ENCODE results near the gene C1orf115. TPM values are rescaled to one million over a fixed set of nuclear protein-coding genes. Genes with fewer than 3 reads are reported as not detected.
A peak's percentile ranks its signal among the peaks of the same experiment; 100 is the strongest.
"Not testable (repeated sequence)": the region's sequence is repeated elsewhere in the genome, so short reads cannot be mapped to it uniquely, and the experiment has no call there.

Gene C1orf115
- total RNA-seq, 1 donor from 2014 or later: 124 TPM

DNA sequence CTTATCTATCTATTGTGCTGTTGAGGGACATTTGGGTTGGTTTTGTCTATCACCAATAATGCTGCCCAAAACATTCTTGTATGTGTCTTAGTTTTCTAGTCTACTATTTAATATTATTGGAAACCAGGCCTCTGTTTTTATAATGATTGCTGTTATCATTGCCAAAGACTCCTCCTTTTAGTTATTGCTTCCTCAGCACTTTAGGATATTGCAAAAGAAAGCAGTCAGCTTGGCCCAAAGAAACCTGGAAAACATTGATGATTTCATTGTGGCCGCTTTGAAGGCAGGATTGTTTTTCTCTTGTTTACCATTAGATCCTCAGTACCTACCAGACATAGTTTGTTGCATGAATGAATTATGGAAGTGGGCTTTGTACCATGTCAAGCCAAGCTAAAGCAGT is 37.4 kb downstream of the C1orf115 start:
- DNase-seq: no peak

DNA sequence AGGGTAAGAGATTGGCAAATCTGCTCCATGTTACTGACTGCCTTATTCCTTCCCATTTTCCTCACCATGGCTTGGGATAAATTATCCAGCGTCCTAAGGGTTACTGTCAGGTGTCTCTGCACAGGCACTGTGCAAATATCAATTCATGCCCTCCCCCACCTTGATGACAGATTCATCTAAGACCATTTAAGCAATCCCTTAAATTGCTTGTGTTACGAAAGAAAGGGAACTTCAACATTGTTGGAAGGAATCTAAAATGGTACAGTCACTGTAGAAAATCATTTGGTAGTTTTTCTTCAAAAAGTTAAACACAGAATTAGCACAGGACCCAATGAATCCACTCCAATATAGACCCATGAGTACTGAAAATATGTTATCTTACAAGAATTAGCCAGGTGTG is 40.3 kb downstream of the C1orf115 start:
- no peak for DNase-seq

DNA sequence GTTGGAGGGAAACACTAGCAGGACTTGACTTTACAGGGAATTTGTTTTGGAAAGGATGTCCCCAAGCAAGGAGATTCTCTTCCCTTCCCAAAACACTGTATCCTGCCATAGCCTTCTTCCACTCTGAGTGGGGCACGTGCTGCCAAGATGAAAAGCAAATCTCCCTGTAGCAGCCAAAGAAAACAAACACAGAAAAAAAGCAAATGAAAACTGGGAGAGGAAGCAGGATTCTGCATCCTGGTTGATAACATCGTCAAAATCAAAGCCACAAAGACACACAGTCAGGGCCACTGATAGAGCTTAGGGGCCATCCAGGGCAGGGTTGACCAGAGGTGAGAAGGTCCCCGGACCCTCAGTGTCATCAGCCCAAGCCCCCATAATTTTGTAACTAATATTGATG is 42.0 kb downstream of the C1orf115 start:
- peak; percentile 65 for DNase-seq

- DNase-seq: no peak
Observed at GRCh38 chr1:220732621-220733020, 42.5 kb downstream of the C1orf115 start.

GRCh38 chr1:220733086-220733601 is 43.0 kb downstream of the C1orf115 start:
- DNase-seq: peak; percentile 94

DNA sequence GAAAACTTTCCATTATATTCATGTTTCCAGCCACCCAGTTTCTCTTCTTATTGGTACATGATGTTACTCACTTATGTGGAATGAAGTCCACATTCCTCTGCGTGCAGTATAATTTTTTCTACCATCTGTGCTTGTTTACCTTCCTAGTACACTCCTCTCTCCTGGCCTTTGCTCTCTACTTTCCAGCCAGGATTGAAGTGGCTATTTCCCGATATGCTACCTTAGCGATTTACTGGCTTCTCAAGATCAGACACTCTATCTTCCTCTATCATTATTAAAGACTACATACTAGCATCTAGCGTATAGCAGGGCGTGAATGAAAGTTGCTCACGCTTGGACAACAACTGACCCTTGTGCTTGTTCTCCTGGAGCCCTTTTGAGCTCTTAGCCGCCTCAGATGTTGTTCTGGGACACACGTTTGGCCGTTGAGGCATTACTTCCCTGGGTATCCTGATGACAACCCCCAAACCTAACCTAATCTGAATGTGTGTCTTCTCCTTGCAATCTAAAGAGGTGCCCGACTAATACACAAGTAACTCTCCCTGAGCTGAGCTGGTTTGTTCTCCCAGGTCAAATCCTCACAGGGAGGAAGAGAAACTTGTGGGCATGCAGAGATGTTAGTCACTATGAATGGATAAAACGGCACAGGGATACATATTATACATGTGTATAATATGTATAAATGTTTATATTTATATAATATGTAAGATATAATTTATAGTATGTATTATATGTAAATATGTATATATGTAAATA is 44.6 kb downstream of the C1orf115 start:
- DNase-seq: peak; percentile 75

- DNase-seq: not testable (repeated sequence)
Observed at GRCh38 chr1:220736283-220736682, 46.1 kb downstream of the C1orf115 start.

DNA sequence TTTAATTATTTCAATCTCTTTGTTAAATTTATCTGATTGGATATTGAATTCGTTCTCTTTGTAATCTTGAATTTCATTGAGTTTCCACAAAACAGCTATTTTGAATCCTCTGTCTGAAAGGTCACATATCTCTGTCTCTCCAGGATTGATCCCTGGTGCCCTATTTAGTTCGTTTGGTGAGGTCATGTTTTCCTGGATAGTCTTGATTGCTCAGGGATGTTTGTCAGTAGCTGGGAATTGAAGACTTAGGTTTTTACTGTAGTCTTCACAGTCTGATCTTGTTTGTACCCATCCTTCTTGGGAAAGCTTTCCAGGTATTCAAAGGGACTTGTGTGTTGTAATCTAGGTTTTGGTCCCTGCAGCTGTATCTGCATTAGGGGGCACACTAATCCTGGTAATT is 51.2 kb downstream of the C1orf115 start:
- DNase-seq: no peak

DNA sequence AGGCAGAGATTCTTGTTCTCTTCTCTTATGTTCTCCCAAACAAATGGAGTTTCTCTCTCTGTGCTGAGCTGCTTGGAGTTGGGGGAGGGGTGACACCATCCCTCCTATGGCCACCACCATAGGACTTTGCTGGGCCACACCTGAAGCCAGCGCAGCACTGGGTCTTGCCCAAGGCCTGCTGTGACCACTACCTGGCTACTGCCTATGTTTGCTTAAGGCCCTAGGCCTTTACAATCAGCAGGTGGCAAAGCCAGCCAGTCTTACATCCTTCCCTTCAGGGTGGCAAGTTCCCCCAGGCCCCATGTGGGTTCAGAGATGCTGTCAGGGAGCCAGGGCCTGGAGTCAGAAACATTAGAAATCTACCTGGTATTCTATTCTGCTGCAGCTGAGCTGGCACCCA is 51.7 kb downstream of the C1orf115 start:
- no peak for DNase-seq

GRCh38 chr1:220742520-220742919 is 52.4 kb downstream of the C1orf115 start:
- DNase-seq: no peak

DNA sequence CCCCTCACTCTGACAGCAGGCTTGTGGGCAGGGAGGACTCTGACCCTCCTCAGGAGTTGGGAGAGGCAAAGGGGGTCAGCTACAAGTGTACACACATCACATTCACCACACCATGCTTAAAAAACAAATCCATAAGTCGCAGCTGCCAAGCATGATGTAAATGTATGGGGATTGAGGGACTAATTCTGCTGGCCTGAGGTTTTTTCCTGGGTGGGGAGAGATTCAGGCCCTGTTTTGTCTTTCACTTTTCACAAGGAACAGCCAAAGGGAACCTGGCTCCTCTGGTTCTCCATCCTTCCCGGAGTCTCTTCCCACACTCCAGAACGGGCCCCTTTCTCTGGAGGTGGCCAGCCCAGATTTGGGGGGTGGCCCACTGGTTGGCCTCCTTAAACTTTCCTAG is 56.7 kb downstream of the C1orf115 start:
- no peak for DNase-seq

DNA sequence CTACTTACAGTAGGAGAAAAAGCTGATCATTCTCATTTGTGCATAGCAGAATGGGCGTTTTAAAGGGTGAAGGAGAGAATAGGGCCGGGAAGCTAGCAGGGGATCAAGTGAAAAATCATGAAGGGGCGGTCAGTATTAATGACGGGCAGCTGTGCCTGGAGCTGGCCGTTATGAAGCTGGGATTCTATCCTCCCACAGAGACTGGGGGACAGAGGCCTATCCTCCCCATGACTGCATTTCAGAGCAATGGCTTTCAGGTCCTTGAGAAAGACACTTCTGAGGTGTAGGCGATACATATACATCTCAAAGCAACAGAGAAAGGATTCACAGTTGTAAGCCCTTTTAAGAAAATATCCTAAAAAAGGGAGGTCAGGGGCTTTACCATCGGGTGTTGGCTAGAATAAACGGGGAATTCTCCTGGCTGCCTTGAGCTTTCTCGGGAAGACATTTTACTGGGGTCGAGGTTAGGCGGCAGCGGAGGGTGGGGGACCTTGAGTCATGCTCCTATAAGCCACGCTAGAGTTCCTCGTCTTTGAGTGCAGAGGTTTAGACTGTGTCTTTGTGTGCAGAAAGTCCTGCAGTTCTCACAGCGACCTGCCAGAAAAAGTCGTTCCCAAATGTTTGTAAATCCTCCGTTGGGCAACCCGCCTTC is 57.4 kb downstream of the C1orf115 start:
- DNase-seq: no peak

- peak; percentile 77 for DNase-seq
Observed at GRCh38 chr1:220748089-220748934, 58.1 kb downstream of the C1orf115 start, which contains the start of gene MTARC2. TSS of gene MTARC2 (plus strand) at chr1:220748322. CDS start at chr1:220748532, 210 bp downstream.

Other genes with a start within 250 kb of the C1orf115 start
- gene MARK1, start 162.2 kb upstream of the C1orf115 start, total RNA-seq: 1.7 and 2.3 TPM in 2 replicates
- gene MTARC2, start 58.0 kb downstream of the C1orf115 start, total RNA-seq: 11.0 and 23.5 TPM in 2 replicates
- 1.9 and 3.9 TPM in 2 replicates for gene MTARC1, start 96.5 kb downstream of the C1orf115 start, total RNA-seq
- gene HLX, start 189.1 kb downstream of the C1orf115 start, total RNA-seq: 18.0 and 20.8 TPM in 2 replicates

All from dermis blood vessel endothelial cell (primary cell).